Measurements from ENCODE around the gene SYNGR3.

GRCh38 chr16:1999866-2000514 is 10.2 kb downstream of the SYNGR3 start:
- TF ChIP-seq EZH2 (optimal IDR thresholded peaks at IDR 0.05; ENCODE audit: low read depth, low read length) (no peak), CTCF (IDR thresholded peaks at IDR 0.05; ENCODE audit: low read length) (no peak)

All from MM.1S (cell line).